Natural killer cell (primary cell): ENCODE results near the gene MCOLN2. TPM values are rescaled to one million over a fixed set of nuclear protein-coding genes. Genes with fewer than 3 reads are reported as not detected.
A peak's percentile ranks its signal among the peaks of the same experiment; 100 is the strongest.
"Not testable (repeated sequence)": the region's sequence is repeated elsewhere in the genome, so short reads cannot be mapped to it uniquely, and the experiment has no call there.

Experiments used
- ATAC-seq, 3 donors: fragments of 150-1000 bp in 2 of 3; fragments of 200-7000 bp in 1 of 3; cut with Tn5 transposase; 1 replicate in 1 of 3; 2 replicates in 2 of 3; pipeline ENCODE4 v1.10.0; 2021; ENCODE audit warnings: mild to moderate bottlenecking in 2 of 3, moderate library complexity in 2 of 3
- DNase-seq, 2 donors: peaks; one replicate each; pipeline versions ENCODE4 v3.0.0 to v3.0.0-alpha.2; 2013 to 2021; ENCODE audit warnings: mixed read lengths in 1 of 2
- H3K27ac ChIP-seq: one replicate; pipeline ENCODE4 v1.5.1; 2013; ENCODE audit warnings: mild to moderate bottlenecking, low read length
- H3K27me3 ChIP-seq: one replicate; pipeline ENCODE4 v1.6.1; 2013; ENCODE audit warnings: low read length; ENCODE audit not compliant: control insufficient read depth, insufficient read depth
- H3K36me3 ChIP-seq: one replicate; pipeline ENCODE4 v1.6.1; 2013; ENCODE audit warnings: low read length; ENCODE audit not compliant: control insufficient read depth, insufficient read depth
- H3K4me1 ChIP-seq: one replicate; pipeline ENCODE4 v1.6.1; 2013; ENCODE audit warnings: low read length; ENCODE audit not compliant: control insufficient read depth, insufficient read depth
- H3K4me3 ChIP-seq: one replicate; pipeline ENCODE4 v1.5.1; 2013; ENCODE audit warnings: low read length
- H3K9me3 ChIP-seq: one replicate; pipeline ENCODE4 v1.6.1; 2013; ENCODE audit warnings: low read length; ENCODE audit not compliant: control insufficient read depth, insufficient read depth
- H3K27ac Mint-ChIP-seq, 2 donors: one replicate each; pipeline ENCODE4 v1.8.0; 2022; ENCODE audit warnings: mild to moderate bottlenecking in 2 of 2, mixed read lengths in 2 of 2, moderate library complexity in 1 of 2
- H3K27me3 Mint-ChIP-seq, 2 donors: one replicate each; pipeline ENCODE4 v1.8.0; 2022; ENCODE audit warnings: low read depth in 2 of 2, mixed read lengths in 2 of 2
- H3K36me3 Mint-ChIP-seq: one replicate; pipeline ENCODE4 v1.8.0; 2022; ENCODE audit warnings: mixed read lengths
- H3K4me1 Mint-ChIP-seq, 2 donors: one replicate each; pipeline ENCODE4 v1.8.0; 2022; ENCODE audit warnings: mixed read lengths in 2 of 2
- H3K4me3 Mint-ChIP-seq: one replicate; pipeline ENCODE4 v1.8.0; 2022; ENCODE audit warnings: mild to moderate bottlenecking, moderate library complexity, mixed read lengths
- H3K9me3 Mint-ChIP-seq, 2 donors: one replicate each; pipeline ENCODE4 v1.8.0; 2022; ENCODE audit warnings: mixed read lengths in 2 of 2
- CTCF ChIP-seq: fragments of 200-600 bp; IDR thresholded peaks from one replicate; pipeline ENCODE4 v1.8.0; 2022; ENCODE audit warnings: antibody characterized with exemption
- WGBS: methylation state at CpG from one replicate; pipeline ENCODE4 v1.1.7; 2013; ENCODE audit warnings: missing lambda C conversion rate; ENCODE audit not compliant: insufficient coverage; 5-methylcytosine and 5-hydroxymethylcytosine counted together
- intact Hi-C: fragments of 100-400 bp; cut with micrococcal nuclease; formaldehyde crosslinking; loops from one replicate; pipeline ENCODE4 v1.14.2; 2022
- total RNA-seq, 4 donors: library from RNA; stranded (reverse); fragments of 120-200 nt in 1 of 4; gene quantifications; one replicate each; pipeline versions ENCODE4 v1.2.3 to v1.2.4, GENCODE V29; 2013 to 2022

Gene MCOLN2
- total RNA-seq, 3 donors from 2014 or later (not counting 1 experiment from before 2014, with no cell fraction given) = 0.84 to 23.9 (median 3.8) TPM

- no peaks in the 10 kb centered on the region for H3K9me3 ChIP-seq
- H3K36me3 Mint-ChIP-seq = no peaks in the 10 kb centered on the region
- no peak for TF ChIP-seq CTCF
- no peaks in the 10 kb centered on the region for H3K4me1 Mint-ChIP-seq
- ATAC-seq (no peak), DNase-seq (no peak)
- no peak overlapping the region for H3K27ac Mint-ChIP-seq
- no peak overlapping the region for H3K4me3 ChIP-seq
- no peak overlapping the region for H3K27ac ChIP-seq
- H3K27me3 Mint-ChIP-seq = peaks cover 3 to 12% of the 10 kb centered on the region in 2 donors
- peaks cover 2% of the 10 kb centered on the region for H3K4me1 ChIP-seq
- no peaks in the 10 kb centered on the region for H3K9me3 Mint-ChIP-seq
- H3K4me3 Mint-ChIP-seq = no peak overlapping the region
- H3K27me3 ChIP-seq = peaks cover 3% of the 10 kb centered on the region
- intact Hi-C loops = no loop called here
- WGBS = 88% methylated on average over 4 of the region's 4 CpGs
- no peaks in the 10 kb centered on the region for H3K36me3 ChIP-seq
Observed at GRCh38 chr1:85019994-85020393, 23.1 kb upstream of the MCOLN2 start.

GRCh38 chr1:85015826-85016225 lies 18.9 kb upstream of the MCOLN2 start:
- no peak overlapping the region for H3K4me3 ChIP-seq
- no peak for TF ChIP-seq CTCF
- H3K9me3 ChIP-seq = no peaks in the 10 kb centered on the region
- no peaks in the 10 kb centered on the region for H3K27me3 ChIP-seq
- no peaks in the 10 kb centered on the region for H3K9me3 Mint-ChIP-seq
- no peaks in the 10 kb centered on the region for H3K4me1 Mint-ChIP-seq
- intact Hi-C loops = no loop called here
- DNase-seq (no peak), ATAC-seq (no peak)
- H3K4me1 ChIP-seq = no peaks in the 10 kb centered on the region
- WGBS = 75% methylated on average over 1 of the region's 1 CpG
- H3K36me3 ChIP-seq = no peaks in the 10 kb centered on the region
- H3K4me3 Mint-ChIP-seq = no peak overlapping the region
- no peak overlapping the region for H3K27ac ChIP-seq
- H3K27ac Mint-ChIP-seq = no peak overlapping the region
- peaks cover 7 to 29% of the 10 kb centered on the region in 2 donors for H3K27me3 Mint-ChIP-seq
- no peaks in the 10 kb centered on the region for H3K36me3 Mint-ChIP-seq

- no CpG with 5 or more reads among the region's 1 CpG for WGBS
- H3K9me3 Mint-ChIP-seq, H3K4me3 Mint-ChIP-seq, H3K36me3 Mint-ChIP-seq, H3K4me1 Mint-ChIP-seq, intact Hi-C loops, H3K27me3 ChIP-seq, H3K27ac ChIP-seq, H3K9me3 ChIP-seq, H3K4me1 ChIP-seq, H3K36me3 ChIP-seq, ATAC-seq, H3K4me3 ChIP-seq, H3K27ac Mint-ChIP-seq: not testable (repeated sequence)
- H3K27me3 Mint-ChIP-seq = peaks cover 35 to 50% of the 10 kb centered on the region in 2 donors
- DNase-seq = peak in 1 of 2 donors; percentile 11
Observed at GRCh38 chr1:85005641-85006040, 8.7 kb upstream of the MCOLN2 start.

- Mint-ChIP-seq H3K36me3 (no peaks in the 10 kb centered on the region), H3K4me1 (peaks cover 10% of the 10 kb centered on the region in 2 donors), H3K27me3 (peaks cover 47 to 73% of the 10 kb centered on the region in 2 donors), H3K27ac (no peak overlapping the region), H3K9me3 (no peaks in the 10 kb centered on the region), H3K4me3 (no peak overlapping the region)
- DNase-seq (no peak), ATAC-seq (no peak)
- intact Hi-C loops = no loop called here
- peaks cover 21% of the 10 kb centered on the region for H3K4me1 ChIP-seq
- H3K27me3 ChIP-seq = peaks cover 15% of the 10 kb centered on the region
- H3K4me3 ChIP-seq = no peak overlapping the region
- no peaks in the 10 kb centered on the region for H3K9me3 ChIP-seq
- no peaks in the 10 kb centered on the region for H3K36me3 ChIP-seq
- TF ChIP-seq CTCF = no peak
- H3K27ac ChIP-seq = no peak overlapping the region
Observed at GRCh38 chr1:85001742-85002141, 4.8 kb upstream of the MCOLN2 start.
